Effector memory CD8-positive, alpha-beta T cell (primary cell): ENCODE results near the gene CAMK1D.
"Not testable (repeated sequence)": the region's sequence is repeated elsewhere in the genome, so short reads cannot be mapped to it uniquely, and the experiment has no call there.

ENCODE experiments used
- ATAC-seq: fragments of 150-1000 bp; cut with Tn5 transposase; replicated peaks from 2 replicates; pipeline ENCODE4 v1.10.0; 2021; ENCODE audit warnings: mild to moderate bottlenecking, moderate library complexity
- DNase-seq, 3 experiments: peaks; one replicate each; pipeline ENCODE4 v3.0.0; 2021
- H3K27ac Mint-ChIP-seq, 2 donors: one replicate each; pipeline ENCODE4 v1.8.0; 2022; ENCODE audit warnings: mild to moderate bottlenecking in 2 of 2, mixed read lengths in 2 of 2, moderate library complexity in 2 of 2
- H3K27me3 Mint-ChIP-seq, 2 donors: one replicate each; pipeline ENCODE4 v1.8.0; 2022; ENCODE audit warnings: mixed read lengths in 2 of 2
- H3K36me3 Mint-ChIP-seq: one replicate; pipeline ENCODE4 v1.8.0; 2022; ENCODE audit warnings: mild to moderate bottlenecking, moderate library complexity, mixed read lengths; ENCODE audit not compliant: insufficient read depth
- H3K4me1 Mint-ChIP-seq, 2 donors: one replicate each; pipeline ENCODE4 v1.8.0; 2022; ENCODE audit warnings: low read depth in 2 of 2, mixed read lengths in 2 of 2
- H3K4me3 Mint-ChIP-seq, 2 donors: one replicate each; pipeline ENCODE4 v1.8.0; 2022; ENCODE audit warnings: mild to moderate bottlenecking in 2 of 2, mixed read lengths in 2 of 2, moderate library complexity in 2 of 2
- H3K9me3 Mint-ChIP-seq, 2 donors: one replicate each; pipeline ENCODE4 v1.8.0; 2022; ENCODE audit warnings: mixed read lengths in 2 of 2

The CAMK1D gene

GRCh38 chr10:12721334-12721733, 372.0 kb downstream of the CAMK1D start:
- Mint-ChIP-seq H3K27me3 (no peaks in the 10 kb centered on the region), H3K4me1 (peaks cover 0 to 3% of the 10 kb centered on the region in 2 donors), H3K27ac (no peak overlapping the region), H3K4me3 (no peak overlapping the region), H3K36me3 (peaks cover 3% of the 10 kb centered on the region), H3K9me3 (no peaks in the 10 kb centered on the region)
- ATAC-seq, result no peak
- no peak for DNase-seq

- no peaks in the 10 kb centered on the region for H3K27me3 Mint-ChIP-seq
- H3K27ac Mint-ChIP-seq, result no peak overlapping the region
- peaks cover 3% of the 10 kb centered on the region for H3K36me3 Mint-ChIP-seq
- DNase-seq (no peak), ATAC-seq (no peak)
- H3K4me1 Mint-ChIP-seq, result peaks cover 0 to 3% of the 10 kb centered on the region in 2 donors
- H3K4me3 Mint-ChIP-seq, result no peak overlapping the region
- H3K9me3 Mint-ChIP-seq, result no peaks in the 10 kb centered on the region
These were observed 373.9 kb downstream of the CAMK1D start for GRCh38 chr10:12723220-12723619.

GRCh38 chr10:12724807-12725579, 375.6 kb downstream of the CAMK1D start:
- H3K4me3 Mint-ChIP-seq, result no peak overlapping the region
- no peaks in the 10 kb centered on the region for H3K9me3 Mint-ChIP-seq
- no peak for ATAC-seq
- no peak for DNase-seq
- H3K27me3 Mint-ChIP-seq, result no peaks in the 10 kb centered on the region
- no peak overlapping the region for H3K27ac Mint-ChIP-seq
- peaks cover 0 to 1% of the 10 kb centered on the region in 2 donors for H3K4me1 Mint-ChIP-seq
- H3K36me3 Mint-ChIP-seq, result no peaks in the 10 kb centered on the region

GRCh38 chr10:12725580-12725888, 376.2 kb downstream of the CAMK1D start:
- H3K27me3 Mint-ChIP-seq, DNase-seq, H3K4me3 Mint-ChIP-seq, ATAC-seq, H3K36me3 Mint-ChIP-seq, H3K27ac Mint-ChIP-seq, H3K4me1 Mint-ChIP-seq, H3K9me3 Mint-ChIP-seq: not testable (repeated sequence)

- Mint-ChIP-seq H3K27ac (no peak overlapping the region), H3K9me3 (no peaks in the 10 kb centered on the region), H3K27me3 (no peaks in the 10 kb centered on the region), H3K36me3 (no peaks in the 10 kb centered on the region), H3K4me3 (no peak overlapping the region), H3K4me1 (no peaks in the 10 kb centered on the region)
- no peak for ATAC-seq
- DNase-seq, result no peak
These were observed 377.9 kb downstream of the CAMK1D start for GRCh38 chr10:12726971-12727831.

GRCh38 chr10:12727832-12728215, 378.5 kb downstream of the CAMK1D start:
- Mint-ChIP-seq H3K4me1 (no peaks in the 10 kb centered on the region), H3K9me3 (no peaks in the 10 kb centered on the region), H3K36me3 (no peaks in the 10 kb centered on the region), H3K4me3 (no peak overlapping the region), H3K27me3 (no peaks in the 10 kb centered on the region), H3K27ac (no peak overlapping the region)
- DNase-seq, result no peak
- no peak for ATAC-seq

- no peaks in the 10 kb centered on the region for H3K27me3 Mint-ChIP-seq
- no peak overlapping the region for H3K27ac Mint-ChIP-seq
- H3K36me3 Mint-ChIP-seq, result no peaks in the 10 kb centered on the region
- no peak for DNase-seq
- no peak overlapping the region for H3K4me3 Mint-ChIP-seq
- no peaks in the 10 kb centered on the region for H3K9me3 Mint-ChIP-seq
- no peak for ATAC-seq
- no peaks in the 10 kb centered on the region for H3K4me1 Mint-ChIP-seq
These were observed 379.1 kb downstream of the CAMK1D start for GRCh38 chr10:12728494-12728893.

GRCh38 chr10:12729885-12730284, 380.5 kb downstream of the CAMK1D start:
- Mint-ChIP-seq H3K4me3 (no peak overlapping the region), H3K9me3 (no peaks in the 10 kb centered on the region), H3K36me3 (no peaks in the 10 kb centered on the region), H3K27me3 (no peaks in the 10 kb centered on the region), H3K4me1 (no peaks in the 10 kb centered on the region), H3K27ac (no peak overlapping the region)
- DNase-seq (no peak), ATAC-seq (no peak)

GRCh38 chr10:12730809-12731519, 381.6 kb downstream of the CAMK1D start:
- ATAC-seq, result peak; percentile 39
- H3K4me1 Mint-ChIP-seq, result no peaks in the 10 kb centered on the region
- no peak overlapping the region for H3K4me3 Mint-ChIP-seq
- H3K27me3 Mint-ChIP-seq, result no peaks in the 10 kb centered on the region
- DNase-seq, result no peak
- no peaks in the 10 kb centered on the region for H3K36me3 Mint-ChIP-seq
- H3K27ac Mint-ChIP-seq, result no peak overlapping the region
- H3K9me3 Mint-ChIP-seq, result no peaks in the 10 kb centered on the region

- no peak for DNase-seq
- no peaks in the 10 kb centered on the region for H3K4me1 Mint-ChIP-seq
- H3K27me3 Mint-ChIP-seq, result no peaks in the 10 kb centered on the region
- H3K27ac Mint-ChIP-seq, result no peak overlapping the region
- ATAC-seq, result no peak
- peaks cover 3% of the 10 kb centered on the region for H3K36me3 Mint-ChIP-seq
- no peaks in the 10 kb centered on the region for H3K9me3 Mint-ChIP-seq
- H3K4me3 Mint-ChIP-seq, result no peak overlapping the region
These were observed 383.9 kb downstream of the CAMK1D start for GRCh38 chr10:12733271-12733670.

- Mint-ChIP-seq H3K4me3 (no peak overlapping the region), H3K4me1 (peaks cover 0 to 6% of the 10 kb centered on the region in 2 donors), H3K27ac (no peak overlapping the region), H3K36me3 (peaks cover 6% of the 10 kb centered on the region), H3K27me3 (no peaks in the 10 kb centered on the region), H3K9me3 (no peaks in the 10 kb centered on the region)
- DNase-seq (no peak), ATAC-seq (no peak)
These were observed 386.6 kb downstream of the CAMK1D start for GRCh38 chr10:12735843-12736462.

- Mint-ChIP-seq H3K27ac (no peak overlapping the region), H3K36me3 (peaks cover 6% of the 10 kb centered on the region), H3K9me3 (no peaks in the 10 kb centered on the region), H3K4me1 (peaks cover 5 to 6% of the 10 kb centered on the region in 2 donors), H3K4me3 (no peak overlapping the region), H3K27me3 (no peaks in the 10 kb centered on the region)
- DNase-seq, result no peak
- no peak for ATAC-seq
These were observed 391.5 kb downstream of the CAMK1D start for GRCh38 chr10:12740813-12741212.

GRCh38 chr10:12741360-12741804, 392.0 kb downstream of the CAMK1D start:
- Mint-ChIP-seq H3K36me3 (peaks cover 6% of the 10 kb centered on the region), H3K27ac (no peak overlapping the region), H3K4me3 (no peak overlapping the region), H3K9me3 (no peaks in the 10 kb centered on the region), H3K27me3 (no peaks in the 10 kb centered on the region), H3K4me1 (peaks cover 5 to 6% of the 10 kb centered on the region in 2 donors)
- no peak for DNase-seq
- no peak for ATAC-seq
